HG02884 (cell line): ENCODE results near the gene KCTD5.
"Not testable (repeated sequence)": the region's sequence is repeated elsewhere in the genome, so short reads cannot be mapped to it uniquely, and the experiment has no call there.

ENCODE experiments used
- ATAC-seq: cut with Tn5 transposase; IDR thresholded peaks from one replicate; pipeline ENCODE4 v1.9.1; 2021; ENCODE audit warnings: mild to moderate bottlenecking, moderate library complexity; ENCODE audit not compliant: unreplicated experiment

Gene KCTD5

GRCh38 chr16:2721634-2722173 lies 39.4 kb downstream of the KCTD5 start:
- ATAC-seq = not testable (repeated sequence)

- no peak for ATAC-seq
Observed at GRCh38 chr16:2724088-2724676, 41.9 kb downstream of the KCTD5 start.

GRCh38 chr16:2724816-2725348 lies 42.6 kb downstream of the KCTD5 start:
- ATAC-seq = no peak

- ATAC-seq = no peak
Observed at GRCh38 chr16:2726923-2727322, 44.6 kb downstream of the KCTD5 start.

GRCh38 chr16:2728034-2728433 lies 45.7 kb downstream of the KCTD5 start:
- no peak for ATAC-seq

GRCh38 chr16:2734844-2735515 lies 52.7 kb downstream of the KCTD5 start:
- ATAC-seq = no peak

GRCh38 chr16:2736476-2737237 lies 54.3 kb downstream of the KCTD5 start:
- no peak for ATAC-seq

GRCh38 chr16:2737238-2737605 lies 54.9 kb downstream of the KCTD5 start:
- ATAC-seq = no peak

- no peak for ATAC-seq
Observed at GRCh38 chr16:2737895-2738418, 55.6 kb downstream of the KCTD5 start.

- ATAC-seq = no peak
Observed at GRCh38 chr16:2738615-2739014, 56.3 kb downstream of the KCTD5 start.

- ATAC-seq = no peak
Observed at GRCh38 chr16:2739625-2740430, 57.5 kb downstream of the KCTD5 start.

GRCh38 chr16:2740476-2740875 lies 58.2 kb downstream of the KCTD5 start:
- no peak for ATAC-seq

GRCh38 chr16:2741168-2741567 lies 58.8 kb downstream of the KCTD5 start:
- ATAC-seq = no peak

- no peak for ATAC-seq
Observed at GRCh38 chr16:2742323-2743006, 60.1 kb downstream of the KCTD5 start.

- no peak for ATAC-seq
Observed at GRCh38 chr16:2743007-2743810, 60.9 kb downstream of the KCTD5 start.

GRCh38 chr16:2744711-2745110 lies 62.4 kb downstream of the KCTD5 start:
- ATAC-seq = no peak

- ATAC-seq = no peak
Observed at GRCh38 chr16:2745116-2745890, 63.0 kb downstream of the KCTD5 start.

- no peak for ATAC-seq
Observed at GRCh38 chr16:2745961-2746360, 63.6 kb downstream of the KCTD5 start.
